ENCODE data around the gene CMIP.

The CMIP gene

DNA sequence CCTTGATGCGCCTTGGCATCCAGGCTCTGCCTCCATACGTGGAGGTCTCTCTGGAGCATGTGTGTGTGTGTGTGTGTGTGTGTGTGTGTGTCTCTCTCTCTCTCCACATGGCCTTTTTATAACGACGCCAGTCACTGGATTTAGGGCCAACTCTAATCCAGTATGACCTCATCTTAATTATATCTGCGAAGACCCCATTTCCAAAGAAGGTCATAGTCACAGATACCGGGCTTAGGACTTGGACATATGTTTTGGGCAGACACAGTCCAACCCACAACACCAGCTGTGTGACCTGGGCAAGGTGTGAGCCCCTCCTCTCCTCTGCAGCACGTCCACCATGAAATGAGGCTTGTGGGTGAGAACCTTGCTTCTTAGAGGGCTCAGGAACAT is 196.1 kb downstream of the CMIP start:
- DNase-seq (ENCODE audit: low spot score): no peak

- no peak for DNase-seq (ENCODE audit: low spot score)
These were observed 196.9 kb downstream of the CMIP start for GRCh38 chr16:81641395-81642106.

- no peak for DNase-seq (ENCODE audit: low spot score)
These were observed 197.5 kb downstream of the CMIP start for GRCh38 chr16:81642107-81642436.

- no peak for DNase-seq (ENCODE audit: low spot score)
These were observed 198.3 kb downstream of the CMIP start for GRCh38 chr16:81642943-81643342.

DNA sequence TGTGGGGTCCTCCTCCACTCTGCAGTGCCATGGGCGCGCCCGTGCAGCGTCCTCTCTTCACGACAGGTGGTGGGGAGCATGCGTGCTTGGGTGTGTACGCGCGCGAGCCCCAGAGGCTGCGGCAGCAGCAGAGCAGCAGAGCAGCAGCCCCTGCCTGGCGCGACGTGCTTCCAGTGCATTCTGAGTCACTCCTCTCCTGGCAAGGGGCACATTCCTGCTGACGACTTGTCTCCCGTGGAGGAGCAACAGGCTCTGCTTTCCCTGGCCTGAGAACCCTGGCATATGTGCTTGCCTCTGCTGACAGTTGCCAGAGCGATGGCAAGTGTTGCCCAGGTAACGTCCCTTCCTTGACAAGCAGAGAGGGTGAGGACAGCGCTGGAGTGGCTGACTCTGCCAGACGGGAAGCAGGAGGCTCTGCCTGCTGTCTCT is 200.7 kb downstream of the CMIP start:
- DNase-seq (ENCODE audit: low spot score): no peak

DNA sequence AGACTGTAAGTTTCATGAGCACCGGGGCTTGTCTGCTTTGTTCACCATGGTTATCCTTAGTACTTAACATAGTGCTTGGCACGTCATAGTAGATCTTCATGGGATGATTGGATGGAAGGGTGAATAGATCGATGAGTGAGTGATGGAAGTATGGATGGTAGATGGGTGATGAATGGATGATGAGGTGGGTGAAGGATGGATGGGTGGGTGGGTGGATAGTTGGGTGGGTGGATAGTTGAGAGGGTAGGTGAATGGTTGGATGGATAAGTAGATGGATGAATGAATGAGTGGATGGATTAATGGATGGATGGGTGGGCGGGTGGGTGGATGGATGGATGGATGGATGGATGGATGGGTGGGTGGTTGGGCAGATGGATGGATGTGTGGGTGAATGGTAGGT is 201.3 kb downstream of the CMIP start:
- no peak for DNase-seq (ENCODE audit: low spot score)

GRCh38 chr16:81646561-81646960 is 202.0 kb downstream of the CMIP start:
- DNase-seq (ENCODE audit: low spot score): no peak

GRCh38 chr16:81647527-81647926 is 202.9 kb downstream of the CMIP start:
- no peak for DNase-seq (ENCODE audit: low spot score)

DNA sequence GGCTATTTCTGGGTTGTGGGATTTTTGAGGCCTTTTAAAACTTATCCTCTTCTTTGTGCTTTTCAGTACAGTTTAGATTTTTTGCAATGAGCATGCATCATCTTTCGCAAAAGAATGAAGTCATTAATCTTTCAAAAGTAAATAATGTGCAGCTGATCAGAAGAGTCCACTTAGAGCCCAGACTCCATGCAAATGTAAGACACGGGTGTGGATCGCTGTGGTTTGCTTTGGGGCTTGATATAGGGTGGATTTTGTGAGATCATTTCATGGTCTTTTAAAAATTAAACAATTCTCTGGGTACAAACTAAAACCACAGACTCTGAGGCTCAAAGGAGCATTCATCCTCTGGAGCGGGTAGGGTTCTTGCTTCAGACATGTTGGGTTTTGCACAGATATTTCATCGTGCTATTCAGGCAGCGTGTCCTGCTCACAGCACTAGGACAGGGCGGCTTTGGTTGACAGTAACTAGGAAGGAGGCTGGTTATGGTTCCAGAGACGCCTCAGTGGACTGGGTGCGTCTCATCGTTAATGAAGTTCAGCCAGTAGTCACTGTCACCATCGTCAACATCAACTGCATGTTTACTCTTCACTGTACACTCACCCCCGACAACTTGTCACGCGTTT is 205.1 kb downstream of the CMIP start:
- DNase-seq (ENCODE audit: low spot score): no peak

GRCh38 chr16:81650281-81650680 is 205.7 kb downstream of the CMIP start:
- no peak for DNase-seq (ENCODE audit: low spot score)

DNA sequence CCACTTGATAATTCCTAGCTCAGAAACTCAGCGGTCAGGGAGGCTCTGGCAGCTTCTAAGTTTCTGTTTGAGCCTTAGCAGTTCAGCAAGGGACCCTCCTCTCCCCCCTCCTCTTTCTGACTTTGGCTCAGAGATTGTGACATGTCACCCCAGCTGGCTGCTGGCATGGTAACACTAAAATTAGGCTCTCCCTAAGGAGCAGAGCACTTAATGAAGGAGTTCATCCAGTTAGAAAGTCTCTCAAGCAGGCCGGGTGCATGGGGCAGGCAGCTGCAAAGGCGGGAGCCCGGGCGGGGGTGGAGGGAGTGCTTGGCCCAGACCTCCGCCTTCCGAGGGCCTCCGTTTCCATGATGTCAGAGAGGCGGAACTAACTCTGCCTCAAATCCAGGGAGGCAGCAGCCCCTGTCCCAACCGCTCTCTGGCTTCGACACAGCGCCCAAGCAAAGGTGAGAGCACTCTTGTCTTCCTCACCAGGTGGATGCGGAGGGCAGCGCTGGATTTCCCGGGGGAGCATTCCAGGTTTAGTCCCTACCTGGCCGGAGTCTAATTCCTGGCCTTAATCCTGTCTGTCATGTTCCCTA is 206.5 kb downstream of the CMIP start:
- DNase-seq (ENCODE audit: low spot score): no peak

DNA sequence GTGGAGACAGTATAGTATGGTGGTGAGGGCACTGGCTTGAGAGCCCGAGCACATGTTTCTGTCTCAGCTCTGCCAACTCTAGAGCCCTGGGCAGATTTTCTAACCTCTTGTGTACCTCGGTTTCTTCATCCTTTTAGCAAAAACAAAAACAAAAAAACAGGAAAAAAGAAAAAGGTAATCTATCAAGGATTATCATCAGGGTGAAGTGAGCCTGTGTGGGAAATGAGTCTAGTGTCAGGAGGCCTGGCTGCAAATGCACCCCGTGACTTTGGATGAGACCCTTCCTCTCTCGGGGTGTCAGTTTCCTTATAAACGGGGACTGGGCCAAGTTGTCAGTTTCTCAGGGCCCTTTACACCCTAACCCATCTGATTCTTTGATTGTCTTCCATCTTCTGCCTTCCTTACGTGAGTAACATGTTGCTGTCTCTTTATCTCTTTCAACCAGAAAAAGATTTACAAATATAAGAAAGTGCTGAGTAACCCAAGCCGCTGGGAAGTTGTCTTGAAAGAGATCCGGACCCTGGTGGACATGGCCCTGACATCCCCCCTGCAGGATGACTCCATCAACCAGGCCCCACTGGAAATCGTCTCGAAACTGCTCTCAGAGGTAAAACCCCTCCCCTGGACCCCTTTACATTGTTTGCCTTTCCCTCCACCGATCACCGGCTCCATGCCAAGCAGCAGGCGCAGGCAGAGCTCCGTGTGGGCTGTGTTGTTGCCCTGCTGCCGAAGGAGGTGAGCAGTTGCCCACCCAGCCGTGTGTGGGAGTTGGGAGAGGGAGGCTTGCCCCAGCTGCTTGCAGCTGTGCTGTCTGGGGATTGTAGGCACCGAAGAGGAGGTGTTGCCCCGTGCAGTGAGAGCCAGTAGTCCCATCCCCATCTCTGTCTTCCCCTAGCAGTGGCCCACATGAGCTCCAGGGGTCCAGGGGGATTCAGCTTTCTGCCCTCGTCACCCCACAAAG is 207.4 kb downstream of the CMIP start:
- no peak for DNase-seq (ENCODE audit: low spot score)

DNA sequence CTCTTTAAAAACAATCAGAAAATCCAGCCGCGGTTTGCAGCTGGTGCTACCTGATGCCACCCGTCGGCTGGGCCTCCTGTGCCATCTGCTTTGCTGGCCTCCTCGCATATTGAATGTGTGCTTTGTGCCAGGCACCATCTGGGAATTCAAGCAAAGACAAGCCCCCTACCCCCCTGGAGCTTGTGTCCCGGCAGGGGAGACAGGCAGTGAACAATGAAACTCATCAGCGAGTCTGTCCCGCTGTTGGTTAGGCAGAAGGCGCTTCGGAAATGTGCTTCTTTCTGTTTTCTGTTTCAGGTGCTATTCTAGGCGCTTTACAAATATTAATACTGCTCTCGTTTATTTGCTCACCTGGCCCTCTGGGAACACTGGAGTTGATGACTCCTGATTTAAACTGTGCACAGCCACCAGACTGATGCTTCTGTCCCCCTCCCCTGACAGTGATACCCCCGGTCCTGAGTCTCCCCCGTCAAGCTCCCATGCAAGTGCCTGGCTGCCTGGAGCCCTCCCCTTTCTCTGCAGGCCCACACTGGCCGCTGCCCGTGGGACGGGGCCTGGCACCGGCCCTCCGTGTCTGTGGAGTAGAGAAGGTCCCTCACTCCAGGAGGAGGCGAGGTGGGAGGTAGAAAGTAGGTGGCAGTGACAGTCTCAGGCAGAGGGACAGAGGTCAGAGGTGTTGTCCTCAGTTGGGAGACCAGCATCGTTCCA is 208.3 kb downstream of the CMIP start:
- no peak for DNase-seq (ENCODE audit: low spot score)

DNA sequence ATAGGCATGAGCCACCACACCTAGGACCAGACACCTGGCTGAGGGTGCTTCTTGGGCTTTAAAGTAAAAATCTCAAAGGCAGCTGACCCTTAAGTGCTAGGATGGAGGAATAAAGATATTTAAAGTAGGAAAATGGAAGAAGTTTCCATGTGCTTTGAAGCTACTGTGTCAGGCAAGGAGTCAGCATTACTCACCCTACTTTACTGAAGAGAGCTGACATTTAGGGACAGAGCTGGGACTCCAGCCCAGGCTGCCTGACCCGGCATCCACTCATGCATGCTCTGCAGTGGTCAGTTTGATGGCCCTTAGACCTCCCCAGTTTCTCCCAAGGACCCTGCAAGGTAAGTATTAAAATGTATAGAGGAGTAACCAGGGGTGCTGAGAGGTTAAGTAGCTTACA is 209.7 kb downstream of the CMIP start:
- no peak for DNase-seq (ENCODE audit: low spot score)

DNA sequence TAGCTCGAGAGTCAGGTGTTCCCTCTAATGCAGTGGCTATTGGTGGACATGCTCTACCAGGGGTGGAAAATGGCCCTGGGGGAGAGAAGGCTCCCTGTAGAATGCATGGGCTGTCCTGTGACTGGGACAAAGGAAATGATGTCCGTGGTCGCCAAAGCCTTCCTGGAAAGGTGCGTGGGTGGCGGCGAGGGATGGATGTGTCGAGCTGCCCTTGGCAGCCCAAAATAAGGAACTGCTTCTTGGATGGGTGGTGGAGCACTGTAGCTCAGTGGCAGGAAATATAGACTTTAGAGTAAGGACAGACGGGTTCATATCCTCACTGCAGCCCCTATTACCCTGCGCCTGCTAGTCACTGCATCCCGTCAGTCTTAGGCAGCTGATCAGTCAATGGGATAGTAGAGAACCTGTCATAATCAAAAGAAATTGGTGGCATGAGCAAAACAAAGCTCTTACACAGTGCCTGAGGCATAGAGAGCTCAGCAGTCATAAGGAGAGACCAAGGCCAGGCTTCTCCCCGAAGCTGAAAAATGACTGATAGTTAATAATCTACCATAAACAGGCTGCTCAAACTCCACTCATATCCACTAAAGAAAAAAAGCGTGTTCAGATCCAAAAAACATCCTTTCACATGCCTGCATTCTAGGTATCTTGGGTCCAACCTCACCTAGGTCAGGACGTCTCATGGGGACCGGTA is 211.0 kb downstream of the CMIP start:
- no peak for DNase-seq (ENCODE audit: low spot score)

- DNase-seq (ENCODE audit: low spot score): no peak
These were observed 212.6 kb downstream of the CMIP start for GRCh38 chr16:81657224-81657623.

GRCh38 chr16:81657781-81658180 is 213.2 kb downstream of the CMIP start:
- DNase-seq (ENCODE audit: low spot score): no peak

- DNase-seq (ENCODE audit: low spot score): no peak
These were observed 213.8 kb downstream of the CMIP start for GRCh38 chr16:81658373-81658772.

- DNase-seq (ENCODE audit: low spot score): no peak
These were observed 214.6 kb downstream of the CMIP start for GRCh38 chr16:81659249-81659648.

DNA sequence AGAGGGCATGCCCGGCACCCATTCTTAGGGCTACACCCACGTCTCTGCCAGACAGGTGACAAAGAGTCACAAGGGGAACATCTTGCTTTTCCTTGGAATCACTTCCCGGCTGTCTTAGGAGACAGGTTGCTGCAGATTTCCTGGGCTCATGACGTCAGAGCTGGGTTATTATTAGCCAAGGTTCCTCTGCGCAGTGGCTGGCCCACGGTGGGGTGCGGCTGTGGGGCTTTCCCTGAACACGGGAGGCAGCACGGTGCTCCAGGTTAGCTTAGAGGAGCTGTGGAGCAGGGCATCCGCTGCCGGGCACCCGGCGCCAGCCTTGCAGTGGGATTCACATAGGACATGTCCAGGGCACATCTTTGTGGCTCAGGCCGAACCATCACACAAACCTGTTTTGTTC is 216.5 kb downstream of the CMIP start:
- DNase-seq (ENCODE audit: low spot score): no peak

DNA sequence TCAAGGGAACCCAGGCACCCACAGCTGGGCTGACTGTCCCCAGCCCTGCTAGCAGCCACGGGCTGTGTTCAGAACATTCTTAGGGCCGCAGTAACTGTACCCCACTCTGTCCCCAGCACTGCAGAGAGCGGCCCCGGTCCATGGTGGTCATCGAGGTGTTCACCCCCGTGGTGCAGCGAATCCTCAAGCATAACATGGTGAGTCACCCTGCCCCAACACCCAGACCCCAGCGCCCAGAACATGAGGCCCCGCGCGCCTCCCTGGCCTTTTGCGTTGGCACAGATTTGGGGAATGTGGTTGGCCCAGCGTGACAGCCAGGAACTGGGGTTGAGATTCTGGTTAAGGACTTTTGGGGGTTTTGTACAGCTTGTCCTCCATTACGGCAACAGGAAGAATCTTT is 219.5 kb downstream of the CMIP start:
- DNase-seq (ENCODE audit: low spot score): no peak

Data from CD4-positive, alpha-beta T cell treated with Interleukin-2 at 100 ng/mL for 4 hours (primary cell).